Cardiac septum (tissue), 1 donor: ENCODE results near the gene C16orf92. TPM values are rescaled to one million over a fixed set of nuclear protein-coding genes. Genes with fewer than 3 reads are reported as not detected.
"Not testable (repeated sequence)": the region's sequence is repeated elsewhere in the genome, so short reads cannot be mapped to it uniquely, and the experiment has no call there.

Source experiments
- DNase-seq: peaks from one replicate; pipeline ENCODE4 v3.0.0-alpha.2; 2020; ENCODE audit warnings: low spot score
- intact Hi-C: fragments of 100-400 bp; cut with DNase I; formaldehyde crosslinking; loops from one replicate; pipeline ENCODE4 v1.14.0; 2022
- total RNA-seq: library from RNA; stranded (reverse); fragmentation: NEBNext Ultra II Directional; extraction: Animal tissue kit (Norgen Biotek cat#: 25700); gene quantifications from one replicate; pipeline ENCODE4 v1.2.1, GENCODE V29; 2021
- donor health status: DM: no; HTN: no; CAD: no.

Gene C16orf92
- total RNA-seq, 1 donor from 2014 or later: not detected

GRCh38 chr16:30000735-30001631 lies 22.0 kb upstream of the C16orf92 start:
- intact Hi-C loops: no loop called here
- no peak for DNase-seq

GRCh38 chr16:30002614-30003346 lies 20.2 kb upstream of the C16orf92 start:
- intact Hi-C loops: no loop called here
- no peak for DNase-seq

- DNase-seq: no peak
- intact Hi-C loops: no loop called here
Observed at GRCh38 chr16:30003670-30004423, 19.2 kb upstream of the C16orf92 start.

- DNase-seq: no peak
- intact Hi-C loops: no loop called here
Observed at GRCh38 chr16:30004424-30004776, 18.6 kb upstream of the C16orf92 start.

- DNase-seq: no peak
- intact Hi-C loops: no loop called here
Observed at GRCh38 chr16:30004811-30005242, 18.2 kb upstream of the C16orf92 start.

- no peak for DNase-seq
- intact Hi-C loops: no loop called here
Observed at GRCh38 chr16:30005341-30006094, 17.5 kb upstream of the C16orf92 start.

GRCh38 chr16:30006095-30006473 lies 16.9 kb upstream of the C16orf92 start:
- intact Hi-C loops: no loop called here
- no peak for DNase-seq

GRCh38 chr16:30006659-30007377 lies 16.2 kb upstream of the C16orf92 start:
- intact Hi-C loops: no loop called here
- DNase-seq: no peak

- DNase-seq: no peak
- intact Hi-C loops: no loop called here
Observed at GRCh38 chr16:30007378-30007895, 15.6 kb upstream of the C16orf92 start.

- DNase-seq: no peak
- intact Hi-C loops: no loop called here
Observed at GRCh38 chr16:30009085-30009862, 13.7 kb upstream of the C16orf92 start.

GRCh38 chr16:30009990-30010843 lies 12.8 kb upstream of the C16orf92 start:
- DNase-seq: no peak
- intact Hi-C loops: no loop called here

- intact Hi-C loops: no loop called here
- DNase-seq: no peak
Observed at GRCh38 chr16:30010844-30011713, 11.9 kb upstream of the C16orf92 start, which contains the start of gene DOC2A. DOC2A (minus strand) TSS chr16:30011027; CDS start chr16:30010222, 805 bp downstream.

GRCh38 chr16:30011714-30012504 lies 11.1 kb upstream of the C16orf92 start:
- intact Hi-C loops: no loop called here
- DNase-seq: no peak

GRCh38 chr16:30012598-30012997 lies 10.4 kb upstream of the C16orf92 start:
- intact Hi-C loops, DNase-seq: not testable (repeated sequence)

- intact Hi-C loops, DNase-seq: not testable (repeated sequence)
Observed at GRCh38 chr16:30015450-30015849, 7.5 kb upstream of the C16orf92 start.
